OCI-LY7 (cell line): ENCODE results near the gene ENOX1. TPM values are rescaled to one million over a fixed set of nuclear protein-coding genes. Genes with fewer than 3 reads are reported as not detected.

Experiments used
- BruUV-seq: library from RNA; stranded (reverse); fragments of 400-500 nt; replicated peaks from 2 replicates; lab custom pipeline; 2021; lab: Mats Ljungman, UMichigan
- CTCF ChIA-PET: fragments of 300-600 bp; sonication (Branson Sonifier 250); formaldehyde crosslinking; loops from one replicate; lab custom pipeline; 2022; ENCODE audit warnings: antibody characterized with exemption; ENCODE audit not compliant: unreplicated experiment; lab: Charles Lee
- POLR2A ChIA-PET: fragments of 300-600 bp; sonication (Branson Sonifier 250); formaldehyde crosslinking; loops from one replicate; lab custom pipeline; 2022; ENCODE audit warnings: antibody characterized with exemption; lab: Charles Lee
- DNase-seq: peaks from one replicate; pipeline ENCODE4 v3.0.0-alpha.2; 2015; ENCODE audit warnings: low spot score
- H2AFZ ChIP-seq: fragments of 200-600 bp; sonication (generic), shearing (Covaris generic); 2 replicates; pipeline ENCODE4 v1.6.1; 2014; ENCODE audit warnings: mild to moderate bottlenecking, antibody characterized with exemption, low read length, moderate library complexity
- H3K27ac ChIP-seq: fragments of 200-600 bp; sonication (generic); 2 replicates; pipeline ENCODE4 v1.5.1; 2014; ENCODE audit warnings: mixed run types, low read depth, mild to moderate bottlenecking, moderate library complexity, low read length, inconsistent platforms; ENCODE audit not compliant: poor library complexity, severe bottlenecking
- H3K36me3 ChIP-seq: fragments of 200-600 bp; sonication (generic); 2 replicates; pipeline ENCODE4 v1.6.1; 2014; ENCODE audit warnings: mild to moderate bottlenecking, antibody characterized with exemption, low read length, moderate library complexity, mixed read lengths; ENCODE audit not compliant: insufficient read depth
- H3K4me1 ChIP-seq: fragments of 200-600 bp; sonication (generic); 2 replicates; pipeline ENCODE4 v1.5.1; 2014; ENCODE audit warnings: mild to moderate bottlenecking, low read length; ENCODE audit not compliant: insufficient read depth, poor library complexity, severe bottlenecking
- H3K4me2 ChIP-seq: fragments of 200-600 bp; sonication (generic); 2 replicates; pipeline ENCODE4 v1.6.1; 2014; ENCODE audit warnings: mild to moderate bottlenecking, low read length
- H3K4me3 ChIP-seq: fragments of 200-600 bp; sonication (generic); 2 replicates; pipeline ENCODE4 v1.5.1; 2014; ENCODE audit warnings: mild to moderate bottlenecking, low read depth, low read length; ENCODE audit not compliant: poor library complexity, severe bottlenecking
- H3K79me2 ChIP-seq: fragments of 200-600 bp; sonication (generic); 2 replicates; pipeline ENCODE4 v1.6.1; 2016; ENCODE audit warnings: low read depth, mild to moderate bottlenecking, low read length, moderate library complexity, mixed read lengths; ENCODE audit not compliant: insufficient read depth
- H3K9me2 ChIP-seq: fragments of 200-600 bp; sonication (generic); 2 replicates; pipeline ENCODE4 v1.6.1; 2016; ENCODE audit warnings: mild to moderate bottlenecking, low read length, mixed read lengths; ENCODE audit not compliant: insufficient read depth
- H3K9me3 ChIP-seq: fragments of 200-600 bp; sonication (generic); 2 replicates; pipeline ENCODE4 v1.6.1; 2014; ENCODE audit warnings: mild to moderate bottlenecking, mixed run types, low read length, mixed read lengths
- H4K20me1 ChIP-seq: fragments of 200-600 bp; sonication (generic); 2 replicates; pipeline ENCODE4 v1.6.1; 2014; ENCODE audit warnings: mild to moderate bottlenecking, antibody characterized with exemption, low read length, moderate library complexity, mixed read lengths; ENCODE audit not compliant: insufficient read depth
- CTCF ChIP-seq: fragments of 200-600 bp; sonication (generic); conservative IDR thresholded peaks from 2 replicates; pipeline ENCODE4 v1.5.1; 2014; ENCODE audit warnings: mild to moderate bottlenecking, antibody characterized with exemption, low read length, moderate library complexity, mixed read lengths
- EZH2phosphoT487 ChIP-seq: fragments of 200-600 bp; sonication (generic); IDR thresholded peaks from 2 replicates; pipeline ENCODE4 v1.6.1; 2018; ENCODE audit warnings: low read depth, borderline replicate concordance, mild to moderate bottlenecking, mixed run types, antibody characterized with exemption, low read length, moderate library complexity, mixed read lengths
- intact Hi-C: fragments of 100-400 bp; cut with micrococcal nuclease; formaldehyde crosslinking; loops from one replicate; pipeline ENCODE4 v1.10.0; 2022; ENCODE audit not compliant: unreplicated experiment
- total RNA-seq, 2 experiments: library from RNA; depleted of rRNA in 1 of 2; stranded (reverse); fragments of >200 nt in 1 of 2; shearing (Covaris generic) in 1 of 2; gene quantifications; 2 replicates each; pipeline ENCODE4 v1.2.3, GENCODE V29; 2014 to 2022

The ENOX1 gene
- total RNA-seq, 2 experiments from 2014 or later, result 0.03 TPM; not detected in 1

- intact Hi-C loops, result no loop called here
- POLR2A ChIA-PET, result no interaction called here
- DNase-seq, result no peak
- Histone ChIP-seq H3K9me3 (no peaks in the 10 kb centered on the region), H3K4me3 (no peak overlapping the region), H3K4me2 (no peak overlapping the region), H3K4me1 (no peaks in the 10 kb centered on the region), H4K20me1 (no peaks in the 10 kb centered on the region), H3K27ac (no peak overlapping the region), H3K79me2 (no peaks in the 10 kb centered on the region), H3K36me3 (no peaks in the 10 kb centered on the region), H3K9me2 (no peaks in the 10 kb centered on the region), H2AFZ (no peak overlapping the region)
- TF ChIP-seq EZH2phosphoT487, result no peak
- TF ChIP-seq CTCF, result no peak
- no TSS peak for BruUV-seq
- CTCF ChIA-PET, result no interaction called here
Observed at GRCh38 chr13:43652760-43653159, 134.0 kb downstream of the ENOX1 start.

GRCh38 chr13:43650882-43651281 lies 135.9 kb downstream of the ENOX1 start:
- intact Hi-C loops, result no loop called here
- DNase-seq, result no peak
- ChIA-PET CTCF (no interaction called here), POLR2A (no interaction called here)
- Histone ChIP-seq H3K4me2 (no peak overlapping the region), H4K20me1 (no peaks in the 10 kb centered on the region), H3K27ac (no peak overlapping the region), H3K9me3 (no peaks in the 10 kb centered on the region), H3K9me2 (no peaks in the 10 kb centered on the region), H3K79me2 (no peaks in the 10 kb centered on the region), H2AFZ (no peak overlapping the region), H3K36me3 (no peaks in the 10 kb centered on the region), H3K4me3 (no peak overlapping the region), H3K4me1 (no peaks in the 10 kb centered on the region)
- TF ChIP-seq EZH2phosphoT487 (no peak), CTCF (no peak)
- BruUV-seq, result no TSS peak

GRCh38 chr13:43648733-43649132 lies 138.0 kb downstream of the ENOX1 start:
- BruUV-seq, result no TSS peak
- no peaks in the 10 kb centered on the region for H3K79me2 ChIP-seq
- CTCF ChIA-PET, result no interaction called here

More at GRCh38 chr13:43648733-43649132, 138.0 kb downstream of the ENOX1 start:
- H2AFZ ChIP-seq, result no peak overlapping the region
- POLR2A ChIA-PET, result no interaction called here
- no peak for TF ChIP-seq EZH2phosphoT487
- no peak for TF ChIP-seq CTCF
- H3K4me1 ChIP-seq, result no peaks in the 10 kb centered on the region
- intact Hi-C loops, result no loop called here
- H3K9me3 ChIP-seq, result no peaks in the 10 kb centered on the region
- H3K36me3 ChIP-seq, result no peaks in the 10 kb centered on the region
- H3K4me3 ChIP-seq, result no peak overlapping the region
- no peaks in the 10 kb centered on the region for H4K20me1 ChIP-seq
- H3K9me2 ChIP-seq, result no peaks in the 10 kb centered on the region
- H3K4me2 ChIP-seq, result no peak overlapping the region
- no peak for DNase-seq
- no peak overlapping the region for H3K27ac ChIP-seq
